Testis (tissue), 3 donors: Measurements from ENCODE around the gene NME9. TPM values are rescaled to one million over a fixed set of nuclear protein-coding genes. Genes with fewer than 3 reads are reported as not detected.

Experiments used
- DNase-seq: peaks from one replicate; pipeline ENCODE4 v3.0.0-alpha.2; 2019
- H3K27ac ChIP-seq, 2 donors: fragments of 200-600 bp; sonication (generic); one replicate each; pipeline ENCODE4 v1.5.1; 2019
- H3K27me3 ChIP-seq: fragments of 200-600 bp; sonication (generic); one replicate; pipeline ENCODE4 v1.5.1; 2019
- H3K36me3 ChIP-seq: fragments of 200-600 bp; sonication (generic); one replicate; pipeline ENCODE4 v1.5.1; 2017; ENCODE audit warnings: low read depth; ENCODE audit errors: missing control alignments
- H3K4me1 ChIP-seq: fragments of 200-600 bp; sonication (generic); one replicate; pipeline ENCODE4 v1.5.1; 2019
- H3K4me3 ChIP-seq, 2 donors: fragments of 200-600 bp; sonication (generic); one replicate each; pipeline ENCODE4 v1.5.1; 2017 to 2019
- H3K9me3 ChIP-seq: fragments of 200-600 bp; sonication (generic); one replicate; pipeline ENCODE4 v1.5.1; 2017
- CTCF ChIP-seq, 3 experiments: fragments of 450-650 bp in 2 of 3; fragments of 200-600 bp in 1 of 3; sonication (generic) in 1 of 3; IDR thresholded peaks; one replicate each; pipeline ENCODE4 v1.5.1; 2016 to 2019; ENCODE audit warnings: antibody characterized with exemption in 3 of 3, mild to moderate bottlenecking in 2 of 3, moderate library complexity in 1 of 3
- POLR2A ChIP-seq: fragments of 450-650 bp; IDR thresholded peaks from one replicate; pipeline ENCODE4 v1.6.1; 2017; ENCODE audit warnings: antibody characterized with exemption, mild to moderate bottlenecking, moderate library complexity
- WGBS, 2 donors: methylation state at CpG; one replicate each; pipeline ENCODE4 v1.1.5; 2018; 5-methylcytosine and 5-hydroxymethylcytosine counted together
- intact Hi-C: fragments of 100-400 bp; cut with DNase I; formaldehyde crosslinking; loops from one replicate; pipeline ENCODE4 v1.15.1; 2023; ENCODE audit warnings: low total_unique reads
- polyA plus RNA-seq: library from polyadenylated mRNA; stranded (reverse); fragments of 350-450 nt; fragmentation: Illumina TruSeq; extraction: RNeasy Lipid Tissue Mini Kit (QIAGEN cat#74804); gene quantifications from one replicate; pipeline ENCODE4 v1.2.3, GENCODE V29; 2014; ENCODE audit warnings: low read depth, low replicate concordance; ENCODE audit not compliant: insufficient read depth
- total RNA-seq, 2 donors: library from RNA; depleted of rRNA; stranded (reverse); fragments of >200 nt; gene quantifications; one replicate each; pipeline ENCODE4 v1.2.3, GENCODE V29; 2016

Gene NME9
- total and polyA plus RNA-seq, 3 donors from 2014 or later, result 3.2 to 11.5 (median 8.0) TPM

- Histone ChIP-seq H3K4me1 (no peaks in the 10 kb centered on the region), H3K27me3 (no peaks in the 10 kb centered on the region), H3K27ac (no peak overlapping the region), H3K36me3 (no peaks in the 10 kb centered on the region), H3K9me3 (no peaks in the 10 kb centered on the region), H3K4me3 (no peak overlapping the region)
- intact Hi-C loops, result no loop called here
- no peak for TF ChIP-seq POLR2A
- TF ChIP-seq CTCF (IDR thresholded peaks at IDR 0.05), result no peak
- no peak for DNase-seq
- 76 to 83% methylated on average over 4 of the region's 4 CpGs for WGBS, 2 donors
These were observed 70.5 kb downstream of the NME9 start for GRCh38 chr3:138259126-138259525.

GRCh38 chr3:138257986-138258385, 71.7 kb downstream of the NME9 start:
- TF ChIP-seq CTCF (IDR thresholded peaks at IDR 0.05) (no peak), POLR2A (no peak)
- intact Hi-C loops, result no loop called here
- WGBS, 2 donors, result 33 to 41% methylated on average over 1 of the region's 1 CpG
- no peaks in the 10 kb centered on the region for H3K4me1 ChIP-seq
- no peak overlapping the region for H3K27ac ChIP-seq
- no peaks in the 10 kb centered on the region for H3K36me3 ChIP-seq
- no peaks in the 10 kb centered on the region for H3K9me3 ChIP-seq
- DNase-seq, result no peak
- H3K4me3 ChIP-seq, result no peak overlapping the region
- no peaks in the 10 kb centered on the region for H3K27me3 ChIP-seq

GRCh38 chr3:138256022-138256421, 73.6 kb downstream of the NME9 start:
- no peak for DNase-seq
- TF ChIP-seq POLR2A (no peak), CTCF (IDR thresholded peaks at IDR 0.05) (no peak)
- no peaks in the 10 kb centered on the region for H3K4me1 ChIP-seq
- WGBS, 2 donors, result 58 to 71% methylated on average over 1 of the region's 1 CpG
- intact Hi-C loops, result no loop called here
- H3K4me3 ChIP-seq, result no peak overlapping the region
- no peak overlapping the region for H3K27ac ChIP-seq
- H3K36me3 ChIP-seq, result no peaks in the 10 kb centered on the region
- H3K9me3 ChIP-seq, result no peaks in the 10 kb centered on the region
- no peaks in the 10 kb centered on the region for H3K27me3 ChIP-seq

- Histone ChIP-seq H3K36me3 (no peaks in the 10 kb centered on the region), H3K27ac (no peak overlapping the region), H3K4me3 (no peak overlapping the region), H3K27me3 (no peaks in the 10 kb centered on the region), H3K4me1 (no peaks in the 10 kb centered on the region), H3K9me3 (no peaks in the 10 kb centered on the region)
- no peak for DNase-seq
- 78 to 92% methylated on average over 1 of the region's 1 CpG for WGBS, 2 donors
- no peak for TF ChIP-seq CTCF (IDR thresholded peaks at IDR 0.05)
- TF ChIP-seq POLR2A, result no peak
- intact Hi-C loops, result no loop called here
These were observed 75.4 kb downstream of the NME9 start for GRCh38 chr3:138254216-138254615.

GRCh38 chr3:138253609-138254008, 76.0 kb downstream of the NME9 start:
- no peaks in the 10 kb centered on the region for H3K4me1 ChIP-seq
- no peak overlapping the region for H3K27ac ChIP-seq
- WGBS, 2 donors, result 88 to 97% methylated on average over 1 of the region's 1 CpG
- no peak overlapping the region for H3K4me3 ChIP-seq
- intact Hi-C loops, result no loop called here
- H3K9me3 ChIP-seq, result no peaks in the 10 kb centered on the region
- DNase-seq, result no peak
- TF ChIP-seq POLR2A, result no peak
- no peak for TF ChIP-seq CTCF (IDR thresholded peaks at IDR 0.05)
- H3K27me3 ChIP-seq, result no peaks in the 10 kb centered on the region
- H3K36me3 ChIP-seq, result no peaks in the 10 kb centered on the region

Other genes with a start within 250 kb of the NME9 start
- 10 to 100 TPM; 22.1 to 24.6 TPM for gene DZIP1L, start 214.2 kb downstream of the NME9 start, total RNA-seq
- 6.6 TPM for gene DZIP1L, start 214.2 kb downstream of the NME9 start, polyA plus RNA-seq
- not detected for gene A4GNT, start 197.5 kb downstream of the NME9 start, total RNA-seq
- gene A4GNT, start 197.5 kb downstream of the NME9 start, polyA plus RNA-seq, result not detected
- gene DBR1, start 154.9 kb downstream of the NME9 start, total RNA-seq, result 1 to 10 TPM; 6.9 to 8.1 TPM
- 6.5 TPM for gene DBR1, start 154.9 kb downstream of the NME9 start, polyA plus RNA-seq
- 10 to 100 TPM; 53.4 to 57.2 TPM for gene ARMC8, start 142.6 kb downstream of the NME9 start, total RNA-seq
- 39.5 TPM for gene ARMC8, start 142.6 kb downstream of the NME9 start, polyA plus RNA-seq
- gene MRAS, start 18.7 kb upstream of the NME9 start, total RNA-seq, result 10 to 100 TPM; 21.7 to 35.7 TPM
- gene MRAS, start 18.7 kb upstream of the NME9 start, polyA plus RNA-seq, result 27.6 TPM
- 1 to 10 TPM; 5.2 to 5.4 TPM for gene ESYT3, start 104.8 kb upstream of the NME9 start, total RNA-seq
- gene ESYT3, start 104.8 kb upstream of the NME9 start, polyA plus RNA-seq, result 1.2 TPM